ENCODE data around the gene PUSL1.

The PUSL1 gene

GRCh38 chr1:1300352-1300739 lies 8.1 kb upstream of the PUSL1 start:
- Histone ChIP-seq H3K27me3 (replicated peaks in 2 of 5; ENCODE audit: control insufficient read depth in 4 of 5, insufficient read depth in 5 of 5, low read length in 4 of 5) (no peaks in the 10 kb centered on the region), H3K4me1 (ENCODE audit: control extremely low read depth in 1 of 4, control insufficient read depth in 4 of 4, insufficient read depth in 4 of 4, low read length in 3 of 4) (peaks cover 0 to 23% (median 17%) of the 10 kb centered on the region in 4 experiments), H3K27ac (ENCODE audit: insufficient read depth in 1 of 2, low read depth in 1 of 2, low read length in 2 of 2, poor library complexity in 1 of 2, severe bottlenecking in 2 of 2) (no peak overlapping the region), H3K4me3 (ENCODE audit: control insufficient read depth in 1 of 7, extremely low read depth in 1 of 7, insufficient read depth in 4 of 7, low read depth in 2 of 7, low read length in 6 of 7) (no peak overlapping the region), H3K9me3 (ENCODE audit: control extremely low read depth in 1 of 5, control insufficient read depth in 4 of 5, insufficient read depth in 2 of 5, low read depth in 1 of 5, low read length in 4 of 5) (no peaks in the 10 kb centered on the region), H3K36me3 (ENCODE audit: control insufficient read depth in 4 of 4, insufficient read depth in 4 of 4, low read length in 3 of 4) (peaks cover 0 to 21% (median 8%) of the 10 kb centered on the region in 4 experiments)
- ChIA-PET POLR2A (no interaction called here), CTCF (interaction anchor here (1.2 to 1.8 kb wide), 4 partner anchors 9 to 102 kb away, joined by 3 to 5 read pairs (median 4); no protein-coding TSS in a partner anchor)
- 99% methylated on average over 12 of the region's 12 CpGs for WGBS (ENCODE audit: insufficient coverage)
- DNase-seq: no peak

DNA sequence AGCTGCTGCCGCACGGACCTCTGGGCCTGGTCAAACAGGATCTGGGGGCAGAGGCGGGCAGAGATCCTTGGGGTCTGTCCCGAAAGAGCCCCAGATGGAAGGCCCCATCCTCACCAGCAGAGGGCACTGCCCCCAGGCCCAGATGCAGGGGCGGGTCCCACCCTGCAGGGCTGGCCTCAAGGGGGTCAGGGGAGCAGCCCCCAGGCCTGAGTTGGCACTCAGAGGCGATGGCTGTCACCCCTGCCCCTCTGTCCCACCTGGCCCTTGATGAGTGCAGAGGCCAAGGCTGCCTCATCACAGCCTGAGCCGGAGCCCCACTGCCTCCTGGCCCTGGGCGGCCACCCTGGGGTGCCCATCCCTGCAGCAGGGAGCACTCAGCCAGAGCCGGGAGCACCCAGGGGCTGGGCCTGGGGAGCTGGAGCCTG lies 6.4 kb upstream of the PUSL1 start:
- Histone ChIP-seq H3K27me3 (replicated peaks in 2 of 5; ENCODE audit: control insufficient read depth in 4 of 5, insufficient read depth in 5 of 5, low read length in 4 of 5) (no peaks in the 10 kb centered on the region), H3K36me3 (ENCODE audit: control insufficient read depth in 4 of 4, insufficient read depth in 4 of 4, low read length in 3 of 4) (peaks cover 0 to 7% (median 2%) of the 10 kb centered on the region in 4 experiments), H3K9me3 (ENCODE audit: control extremely low read depth in 1 of 5, control insufficient read depth in 4 of 5, insufficient read depth in 2 of 5, low read depth in 1 of 5, low read length in 4 of 5) (no peaks in the 10 kb centered on the region), H3K4me1 (ENCODE audit: control extremely low read depth in 1 of 4, control insufficient read depth in 4 of 4, insufficient read depth in 4 of 4, low read length in 3 of 4) (peaks cover 4 to 40% (median 33%) of the 10 kb centered on the region in 4 experiments), H3K4me3 (ENCODE audit: control insufficient read depth in 1 of 7, extremely low read depth in 1 of 7, insufficient read depth in 4 of 7, low read depth in 2 of 7, low read length in 6 of 7) (no peak overlapping the region), H3K27ac (ENCODE audit: insufficient read depth in 1 of 2, low read depth in 1 of 2, low read length in 2 of 2, poor library complexity in 1 of 2, severe bottlenecking in 2 of 2) (no peak overlapping the region)
- WGBS (ENCODE audit: insufficient coverage): 89% methylated on average over 8 of the region's 9 CpGs
- POLR2A ChIA-PET: no interaction called here
- peak in 2 of 3 donors; percentile 33 to 45 for DNase-seq
- CTCF ChIA-PET: interaction anchor here (1.0 to 1.8 kb wide), 2 partner anchors 11 to 25 kb away, joined by 3 to 5 read pairs; no protein-coding TSS in a partner anchor

GRCh38 chr1:1302951-1303509 lies 5.4 kb upstream of the PUSL1 start:
- no peak overlapping the region for H3K4me3 ChIP-seq (ENCODE audit: control insufficient read depth in 1 of 7, extremely low read depth in 1 of 7, insufficient read depth in 4 of 7, low read depth in 2 of 7, low read length in 6 of 7)
- ChIA-PET POLR2A (no interaction called here), CTCF (interaction anchor here (1.2 kb wide), 1 partner anchor 11 kb away, joined by 3 read pairs; no protein-coding TSS in a partner anchor)
- DNase-seq: peak in 2 of 3 donors; percentile 37 to 51
- no peaks in the 10 kb centered on the region for H3K9me3 ChIP-seq (ENCODE audit: control extremely low read depth in 1 of 5, control insufficient read depth in 4 of 5, insufficient read depth in 2 of 5, low read depth in 1 of 5, low read length in 4 of 5)
- 88% methylated on average over 28 of the region's 31 CpGs for WGBS (ENCODE audit: insufficient coverage)
- no peaks in the 10 kb centered on the region for H3K27me3 ChIP-seq (replicated peaks in 2 of 5; ENCODE audit: control insufficient read depth in 4 of 5, insufficient read depth in 5 of 5, low read length in 4 of 5)
- H3K27ac ChIP-seq (ENCODE audit: insufficient read depth in 1 of 2, low read depth in 1 of 2, low read length in 2 of 2, poor library complexity in 1 of 2, severe bottlenecking in 2 of 2): no peak overlapping the region
- peaks cover 4 to 43% (median 37%) of the 10 kb centered on the region in 4 experiments for H3K4me1 ChIP-seq (ENCODE audit: control extremely low read depth in 1 of 4, control insufficient read depth in 4 of 4, insufficient read depth in 4 of 4, low read length in 3 of 4)
- peaks cover 0 to 7% (median 0%) of the 10 kb centered on the region in 4 experiments for H3K36me3 ChIP-seq (ENCODE audit: control insufficient read depth in 4 of 4, insufficient read depth in 4 of 4, low read length in 3 of 4)

GRCh38 chr1:1303736-1304135 lies 4.7 kb upstream of the PUSL1 start:
- Histone ChIP-seq H3K36me3 (ENCODE audit: control insufficient read depth in 4 of 4, insufficient read depth in 4 of 4, low read length in 3 of 4) (peaks cover 0 to 7% (median 0%) of the 10 kb centered on the region in 4 experiments), H3K4me3 (ENCODE audit: control insufficient read depth in 1 of 7, extremely low read depth in 1 of 7, insufficient read depth in 4 of 7, low read depth in 2 of 7, low read length in 6 of 7) (no peak overlapping the region), H3K4me1 (ENCODE audit: control extremely low read depth in 1 of 4, control insufficient read depth in 4 of 4, insufficient read depth in 4 of 4, low read length in 3 of 4) (peaks cover 4 to 44% (median 39%) of the 10 kb centered on the region in 4 experiments), H3K27ac (ENCODE audit: insufficient read depth in 1 of 2, low read depth in 1 of 2, low read length in 2 of 2, poor library complexity in 1 of 2, severe bottlenecking in 2 of 2) (no peak overlapping the region), H3K9me3 (ENCODE audit: control extremely low read depth in 1 of 5, control insufficient read depth in 4 of 5, insufficient read depth in 2 of 5, low read depth in 1 of 5, low read length in 4 of 5) (no peaks in the 10 kb centered on the region), H3K27me3 (replicated peaks in 2 of 5; ENCODE audit: control insufficient read depth in 4 of 5, insufficient read depth in 5 of 5, low read length in 4 of 5) (no peaks in the 10 kb centered on the region)
- ChIA-PET CTCF (interaction anchor here (1.2 kb wide), 1 partner anchor 11 kb away, joined by 3 read pairs; no protein-coding TSS in a partner anchor), POLR2A (no interaction called here)
- no peak for DNase-seq
- 96% methylated on average over 13 of the region's 13 CpGs for WGBS (ENCODE audit: insufficient coverage)

- DNase-seq: no peak
- 35% methylated on average over 25 of the region's 29 CpGs for WGBS (ENCODE audit: insufficient coverage)
- Histone ChIP-seq H3K36me3 (ENCODE audit: control insufficient read depth in 4 of 4, insufficient read depth in 4 of 4, low read length in 3 of 4) (peaks cover 0 to 8% (median under 1%) of the 10 kb centered on the region in 4 experiments), H3K9me3 (ENCODE audit: control extremely low read depth in 1 of 5, control insufficient read depth in 4 of 5, insufficient read depth in 2 of 5, low read depth in 1 of 5, low read length in 4 of 5) (no peaks in the 10 kb centered on the region), H3K4me1 (ENCODE audit: control extremely low read depth in 1 of 4, control insufficient read depth in 4 of 4, insufficient read depth in 4 of 4, low read length in 3 of 4) (peaks cover 4 to 53% (median 48%) of the 10 kb centered on the region in 4 experiments), H3K27me3 (replicated peaks in 2 of 5; ENCODE audit: control insufficient read depth in 4 of 5, insufficient read depth in 5 of 5, low read length in 4 of 5) (no peaks in the 10 kb centered on the region), H3K4me3 (ENCODE audit: control insufficient read depth in 1 of 7, extremely low read depth in 1 of 7, insufficient read depth in 4 of 7, low read depth in 2 of 7, low read length in 6 of 7) (peak overlapping the region in 6 of 7 experiments; percentile 50 to 88 (median 82)), H3K27ac (ENCODE audit: insufficient read depth in 1 of 2, low read depth in 1 of 2, low read length in 2 of 2, poor library complexity in 1 of 2, severe bottlenecking in 2 of 2) (peak overlapping the region in 1 of 2 experiments; percentile 76)
- CTCF ChIA-PET: interaction anchor here (1.1 to 1.4 kb wide), 2 partner anchors 14 to 20 kb away, joined by 4 read pairs; no protein-coding TSS in a partner anchor
- POLR2A ChIA-PET: interaction anchor here (0.6 to 0.7 kb wide), 2 partner anchors 9 to 106 kb away, joined by 3 read pairs; no protein-coding TSS in a partner anchor
These were observed 3.8 kb upstream of the PUSL1 start for GRCh38 chr1:1304331-1305299.

- H3K27ac ChIP-seq (ENCODE audit: insufficient read depth in 1 of 2, low read depth in 1 of 2, low read length in 2 of 2, poor library complexity in 1 of 2, severe bottlenecking in 2 of 2): peak overlapping the region in 1 of 2 experiments; percentile 76
- peak; percentile 82 to 94 (median 93) for DNase-seq
- no peaks in the 10 kb centered on the region for H3K27me3 ChIP-seq (replicated peaks in 2 of 5; ENCODE audit: control insufficient read depth in 4 of 5, insufficient read depth in 5 of 5, low read length in 4 of 5)
- ChIA-PET CTCF (interaction anchor here (0.6 to 1.4 kb wide), 3 partner anchors 15 to 484 kb away, joined by 3 to 4 read pairs (median 4); no protein-coding TSS in a partner anchor), POLR2A (interaction anchor here (0.6 to 0.7 kb wide), 2 partner anchors 10 to 107 kb away, joined by 3 read pairs; no protein-coding TSS in a partner anchor)
- 1% methylated on average over 23 of the region's 25 CpGs for WGBS (ENCODE audit: insufficient coverage)
- H3K9me3 ChIP-seq (ENCODE audit: control extremely low read depth in 1 of 5, control insufficient read depth in 4 of 5, insufficient read depth in 2 of 5, low read depth in 1 of 5, low read length in 4 of 5): no peaks in the 10 kb centered on the region
- peak overlapping the region; percentile 27 to 88 (median 80) for H3K4me3 ChIP-seq (ENCODE audit: control insufficient read depth in 1 of 7, extremely low read depth in 1 of 7, insufficient read depth in 4 of 7, low read depth in 2 of 7, low read length in 6 of 7)
- peaks cover 0 to 13% (median 6%) of the 10 kb centered on the region in 4 experiments for H3K36me3 ChIP-seq (ENCODE audit: control insufficient read depth in 4 of 4, insufficient read depth in 4 of 4, low read length in 3 of 4)
- peaks cover 4 to 55% (median 51%) of the 10 kb centered on the region in 4 experiments for H3K4me1 ChIP-seq (ENCODE audit: control extremely low read depth in 1 of 4, control insufficient read depth in 4 of 4, insufficient read depth in 4 of 4, low read length in 3 of 4)
These were observed 2.9 kb upstream of the PUSL1 start for GRCh38 chr1:1305300-1306069.

Measured in common myeloid progenitor, CD34-positive (primary cell).